IMR-90 (cell line): Measurements from ENCODE around the gene RIPOR2. TPM values are rescaled to one million over a fixed set of nuclear protein-coding genes. Genes with fewer than 3 reads are reported as not detected.

Source experiments
- ATAC-seq: fragments of 200-7000 bp; cut with Tn5 transposase; 2 replicates; pipeline ENCODE4 v1.9.1; 2020; ENCODE audit warnings: low read depth, mild to moderate bottlenecking, moderate library complexity
- BruUV-seq: library from RNA; stranded (reverse); fragments of 400-500 nt; replicated peaks from 2 replicates; lab custom pipeline; 2021; lab: Mats Ljungman, UMichigan
- CTCF ChIA-PET: fragments of 300-600 bp; formaldehyde crosslinking; extraction: SDS; loops from one replicate; lab custom pipeline; 2021; ENCODE audit warnings: antibody characterized with exemption; lab: Yijun Ruan, JAX
- POLR2A ChIA-PET: fragments of 300-600 bp; sonication (Branson Sonifier 250); formaldehyde crosslinking; loops from one replicate; lab custom pipeline; 2022; ENCODE audit warnings: antibody characterized with exemption; ENCODE audit not compliant: unreplicated experiment; lab: Charles Lee
- DNase-seq: peaks from one replicate; pipeline ENCODE4 v3.0.0; 2013
- H2AFZ ChIP-seq: replicated peaks from 2 replicates; pipeline ENCODE3; 2013; ENCODE audit warnings: low read length, mild to moderate bottlenecking; ENCODE audit not compliant: poor library complexity
- H2AK5ac ChIP-seq: 2 replicates; pipeline ENCODE4 v1.6.1; 2013; ENCODE audit warnings: low read depth, low read length, inconsistent platforms
- H2AK9ac ChIP-seq: replicated peaks from 2 replicates; pipeline ENCODE3; 2013; ENCODE audit warnings: mild to moderate bottlenecking, low read depth, low read length, moderate library complexity; ENCODE audit not compliant: poor library complexity
- H2BK120ac ChIP-seq: 2 replicates; pipeline ENCODE4 v1.6.1; 2013; ENCODE audit warnings: low read depth, low read length, inconsistent platforms
- H2BK15ac ChIP-seq: 3 replicates; pipeline ENCODE4 v1.6.1; 2013; ENCODE audit warnings: low read depth, low read length, inconsistent platforms
- H2BK20ac ChIP-seq: 2 replicates; pipeline ENCODE4 v1.6.1; 2013; ENCODE audit warnings: low read depth, mild to moderate bottlenecking, inconsistent platforms, low read length, moderate library complexity
- H2BK5ac ChIP-seq: 2 replicates; pipeline ENCODE4 v1.6.1; 2013; ENCODE audit warnings: mild to moderate bottlenecking, low read depth, low read length, inconsistent platforms; ENCODE audit not compliant: poor library complexity, severe bottlenecking
- H3K14ac ChIP-seq: replicated peaks from 2 replicates; pipeline ENCODE4 v1.6.1; 2013; ENCODE audit warnings: low read depth, low read length, inconsistent platforms
- H3K18ac ChIP-seq: 2 replicates; pipeline ENCODE4 v1.6.1; 2013; ENCODE audit warnings: low read depth, low read length, control low read depth
- H3K23ac ChIP-seq: 2 replicates; pipeline ENCODE4 v1.6.1; 2013; ENCODE audit warnings: low read depth, low read length, inconsistent platforms
- H3K27ac ChIP-seq: 2 replicates; pipeline ENCODE4 v1.5.1; 2013; ENCODE audit warnings: mild to moderate bottlenecking, control low read depth, low read length; ENCODE audit not compliant: insufficient read depth
- H3K27me3 ChIP-seq: 2 replicates; pipeline ENCODE4 v1.6.1; 2013; ENCODE audit warnings: low read length; ENCODE audit not compliant: control insufficient read depth, insufficient read depth
- H3K36me3 ChIP-seq: 2 replicates; pipeline ENCODE4 v1.6.1; 2013; ENCODE audit warnings: low read length, mixed read lengths; ENCODE audit not compliant: control insufficient read depth, insufficient read depth
- H3K4ac ChIP-seq: 2 replicates; pipeline ENCODE4 v1.6.1; 2013; ENCODE audit warnings: low read depth, low read length, inconsistent platforms
- H3K4me1 ChIP-seq: 2 replicates; pipeline ENCODE4 v1.6.1; 2013; ENCODE audit warnings: low read length, mixed read lengths; ENCODE audit not compliant: control insufficient read depth, insufficient read depth
- H3K4me2 ChIP-seq: 2 replicates; pipeline ENCODE4 v1.6.1; 2013; ENCODE audit warnings: low read depth, mild to moderate bottlenecking, control low read depth, low read length, moderate library complexity
- H3K4me3 ChIP-seq: 2 replicates; pipeline ENCODE4 v1.5.1; 2013; ENCODE audit warnings: low read depth, mild to moderate bottlenecking, control low read depth, low read length, moderate library complexity; ENCODE audit not compliant: insufficient read depth
- H3K56ac ChIP-seq: 2 replicates; pipeline ENCODE4 v1.6.1; 2013; ENCODE audit warnings: low read length, inconsistent platforms; ENCODE audit not compliant: insufficient read depth; ENCODE audit errors: extremely low read depth
- H3K79me1 ChIP-seq, 2 experiments: 2 replicates each; pipeline ENCODE4 v1.6.1; 2013; ENCODE audit warnings: low read length in 2 of 2, inconsistent platforms in 1 of 2, low read depth in 1 of 2
- H3K9ac ChIP-seq: 2 replicates; pipeline ENCODE4 v1.6.1; 2013; ENCODE audit warnings: low read depth, low read length, control low read depth
- H3K9me1 ChIP-seq: 2 replicates; pipeline ENCODE4 v1.6.1; 2013; ENCODE audit warnings: low read length, inconsistent platforms; ENCODE audit not compliant: insufficient read depth
- H3K9me3 ChIP-seq: 2 replicates; pipeline ENCODE4 v1.6.1; 2013; ENCODE audit warnings: low read length; ENCODE audit not compliant: control insufficient read depth, insufficient read depth
- H4K20me1 ChIP-seq: 2 replicates; pipeline ENCODE4 v1.6.1; 2013; ENCODE audit warnings: low read length, inconsistent platforms; ENCODE audit not compliant: insufficient read depth
- H4K5ac ChIP-seq: 2 replicates; pipeline ENCODE4 v1.6.1; 2013; ENCODE audit warnings: mild to moderate bottlenecking, low read depth, low read length, control low read depth
- H4K8ac ChIP-seq, 2 experiments: 2 replicates each; pipeline ENCODE4 v1.6.1; 2013; ENCODE audit warnings: low read depth in 2 of 2, low read length in 2 of 2, control low read depth in 1 of 2, inconsistent platforms in 1 of 2
- H4K91ac ChIP-seq: 2 replicates; pipeline ENCODE4 v1.6.1; 2013; ENCODE audit warnings: low read depth, low read length, inconsistent platforms; ENCODE audit not compliant: insufficient read depth
- CHD1 ChIP-seq: IDR thresholded peaks from 2 replicates; pipeline ENCODE4 v1.6.1; 2012; ENCODE audit warnings: low read depth, low read length, improper control_type of control experiment
- CTCF ChIP-seq: conservative IDR thresholded peaks from 2 replicates; pipeline ENCODE4 v1.5.1; 2012; ENCODE audit warnings: mild to moderate bottlenecking, low read depth, low read length, improper control_type of control experiment
- FOS ChIP-seq: fragments of 150-350 bp; IDR thresholded peaks from 2 replicates; pipeline ENCODE4 v1.6.1; 2016; ENCODE audit warnings: low read depth, low read length
- MAFK ChIP-seq: IDR thresholded peaks from 2 replicates; pipeline ENCODE4 v1.6.1; 2012; ENCODE audit warnings: low read depth, low read length, improper control_type of control experiment
- POLR2A ChIP-seq: IDR thresholded peaks from 2 replicates; pipeline ENCODE4 v1.6.1; 2012; ENCODE audit warnings: mild to moderate bottlenecking, low read depth, low read length
- SMC3 ChIP-seq: fragments of 150-350 bp; IDR thresholded peaks from 2 replicates; pipeline ENCODE4 v1.6.1; 2016; ENCODE audit warnings: low read depth, mild to moderate bottlenecking, antibody characterized with exemption, low read length, moderate library complexity
- WGBS, 2 experiments: methylation state at CpG; one replicate each; pipeline versions ENCODE4 v1.1.5 to v1.1.7; 2013; ENCODE audit warnings: missing lambda C conversion rate in 2 of 2; ENCODE audit not compliant: insufficient read length in 1 of 2; ENCODE audit errors: extremely low coverage in 2 of 2; 5-methylcytosine and 5-hydroxymethylcytosine counted together
- dilution Hi-C: fragments of 300-500 bp; cut with HindIII; formaldehyde crosslinking; loops from one replicate; pipeline ENCODE4 v1.14.3; 2018; ENCODE audit warnings: low sequenced_read_pairs; ENCODE audit not compliant: unreplicated experiment
- in situ Hi-C: fragments of 300-500 bp; cut with MboI; formaldehyde crosslinking; loops from 3 replicates; pipeline ENCODE4 v1.14.3; 2019; ENCODE audit warnings: low sequenced_read_pairs, inconsistent platforms, mixed read lengths
- intact Hi-C: fragments of 100-400 bp; cut with micrococcal nuclease; formaldehyde crosslinking; loops from 2 replicates; pipeline ENCODE4 v1.10.0; 2022
- polyA plus RNA-seq, 3 experiments: library from polyadenylated mRNA; depleted of rRNA; stranded (reverse); fragments of >200 nt; gene quantifications; 2 replicates each; pipeline ENCODE4 v1.2.3, GENCODE V29; 2012; ENCODE audit warnings: low replicate concordance in 1 of 3
- total RNA-seq: library from RNA; depleted of rRNA; stranded (reverse); fragments of >200 nt; gene quantifications from 2 replicates; pipeline ENCODE4 v1.2.3, GENCODE V29; 2012

Gene RIPOR2
- total and polyA plus RNA-seq, 2 of the 4 experiments (the other 2 are of a cell fraction), result 1.1 to 1.2 TPM

GRCh38 chr6:24868765-24869164 is 67.0 kb downstream of the RIPOR2 start:
- ATAC-seq (no peak), DNase-seq (no peak)
- no peak overlapping the region for H2BK15ac ChIP-seq
- in situ Hi-C loops, result no loop called here
- no CpG with 5 or more reads among the region's 4 CpGs for WGBS, 2 experiments
- ChIA-PET CTCF (no interaction called here), POLR2A (interaction anchor here (0.7 kb wide), 1 partner anchor 35 kb away, joined by 8 read pairs; no protein-coding TSS in a partner anchor)
- no peak overlapping the region for H3K9ac ChIP-seq
- H3K9me1 ChIP-seq, result peaks cover 3% of the 10 kb centered on the region; the same call in 1 of the 2 replicates
- BruUV-seq, result no TSS peak
- H3K4me3 ChIP-seq, result no peak overlapping the region
- no peaks in the 10 kb centered on the region for H3K4me1 ChIP-seq
- H3K23ac ChIP-seq, result no peak overlapping the region
- H3K36me3 ChIP-seq, result peaks cover 22% of the 10 kb centered on the region
- dilution Hi-C loops, result no loop called here
- no peak overlapping the region for H2BK5ac ChIP-seq
- no peak overlapping the region for H2AK5ac ChIP-seq
- H3K9me3 ChIP-seq, result no peaks in the 10 kb centered on the region
- H2BK120ac ChIP-seq, result no peak overlapping the region
- no peak overlapping the region for H3K56ac ChIP-seq
- no peaks in the 10 kb centered on the region for H3K27me3 ChIP-seq
- H3K27ac ChIP-seq, result no peak overlapping the region
- no peaks in the 10 kb centered on the region for H3K79me1 ChIP-seq
- no peak overlapping the region for H3K4me2 ChIP-seq
- intact Hi-C loops, result no loop called here
- no peak overlapping the region for H4K91ac ChIP-seq
- no peak overlapping the region for H3K14ac ChIP-seq
- H4K20me1 ChIP-seq, result no peaks in the 10 kb centered on the region
- no peak overlapping the region for H2BK20ac ChIP-seq
- no peak overlapping the region for H3K18ac ChIP-seq
- no peak for TF ChIP-seq SMC3
- TF ChIP-seq MAFK, result no peak
- TF ChIP-seq POLR2A, result no peak
- no peak for TF ChIP-seq CHD1
- TF ChIP-seq CTCF, result no peak
- TF ChIP-seq FOS, result no peak
- no peak overlapping the region for H4K5ac ChIP-seq
- H2AFZ ChIP-seq, result no peak overlapping the region
- no peak overlapping the region for H4K8ac ChIP-seq
- no peak overlapping the region for H2AK9ac ChIP-seq
- H3K4ac ChIP-seq, result no peak overlapping the region
